ENCODE results near the gene CAMTA1. TPM values are rescaled to one million over a fixed set of nuclear protein-coding genes. Genes with fewer than 3 reads are reported as not detected.

The CAMTA1 gene
- total RNA-seq, 6 donors from 2014 or later = 38.8 to 74.0 (median 46.1) TPM

DNA sequence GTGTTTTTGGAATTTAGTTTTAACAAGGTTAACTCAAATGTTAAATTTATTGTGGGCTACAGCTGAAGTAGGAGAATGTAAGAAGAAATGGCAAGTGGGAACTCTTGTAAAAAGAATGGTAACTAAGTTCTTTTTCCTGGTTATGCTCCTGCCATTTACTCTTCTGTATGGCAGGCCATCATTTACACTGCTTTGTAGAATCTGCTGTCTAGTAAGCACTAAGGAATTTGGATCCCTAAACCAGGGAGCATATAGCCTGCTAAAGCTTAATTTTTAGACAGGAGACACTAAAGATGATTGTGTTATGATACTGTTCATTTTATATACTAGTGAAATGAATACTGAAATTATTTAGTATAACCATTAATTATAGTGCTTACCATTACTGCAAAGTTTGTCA is 85.3 kb downstream of the CAMTA1 start:
- no peak for DNase-seq
- no peak overlapping the region for H3K27ac ChIP-seq

GRCh38 chr1:6871300-6871972 is 86.2 kb downstream of the CAMTA1 start:
- no peak for DNase-seq
- Histone ChIP-seq H3K9me3 (no peaks in the 10 kb centered on the region), H3K27ac (no peak overlapping the region), H3K27me3 (no peaks in the 10 kb centered on the region), H3K4me3 (no peak overlapping the region), H3K4me1 (peaks cover 0 to 15% (median 2%) of the 10 kb centered on the region in 4 donors), H3K36me3 (peaks cover 0 to 7% (median 1%) of the 10 kb centered on the region in 4 donors)
- no peak for ATAC-seq (ENCODE audit: low FRiP score in 2 of 2)
- 96 to 98% methylated on average over 3 of the region's 3 CpGs for WGBS, 2 donors
- TF ChIP-seq EP300 (IDR thresholded peaks at IDR 0.05) (no peak), CTCF (IDR thresholded peaks at IDR 0.05) (no peak), POLR2A (IDR thresholded peaks at IDR 0.05) (no peak), POLR2AphosphoS5 (IDR thresholded peaks at IDR 0.05) (no peak)

More for the DNA sequence above, 85.3 kb downstream of the CAMTA1 start:
- no peak for TF ChIP-seq CTCF (IDR thresholded peaks at IDR 0.05)
- no peak for TF ChIP-seq POLR2AphosphoS5 (IDR thresholded peaks at IDR 0.05)
- TF ChIP-seq EP300 (IDR thresholded peaks at IDR 0.05) = no peak
- TF ChIP-seq POLR2A (IDR thresholded peaks at IDR 0.05) = no peak
- Histone ChIP-seq H3K27me3 (no peaks in the 10 kb centered on the region), H3K4me1 (peaks cover 0 to 15% (median 2%) of the 10 kb centered on the region in 4 donors), H3K9me3 (no peaks in the 10 kb centered on the region), H3K4me3 (no peak overlapping the region), H3K36me3 (peaks cover 0 to 7% (median 1%) of the 10 kb centered on the region in 4 donors)
- no peak for ATAC-seq (ENCODE audit: low FRiP score in 2 of 2)

GRCh38 chr1:6872573-6873261 is 87.5 kb downstream of the CAMTA1 start:
- TF ChIP-seq EP300 (IDR thresholded peaks at IDR 0.05) = no peak
- no peak for TF ChIP-seq POLR2A (IDR thresholded peaks at IDR 0.05)
- no peak for TF ChIP-seq POLR2AphosphoS5 (IDR thresholded peaks at IDR 0.05)
- TF ChIP-seq CTCF (IDR thresholded peaks at IDR 0.05) = no peak
- Histone ChIP-seq H3K9me3 (no peaks in the 10 kb centered on the region), H3K36me3 (peaks cover 0 to 13% (median 1%) of the 10 kb centered on the region in 4 donors), H3K27ac (no peak overlapping the region), H3K4me3 (no peak overlapping the region), H3K27me3 (no peaks in the 10 kb centered on the region), H3K4me1 (peaks cover 0 to 15% (median 2%) of the 10 kb centered on the region in 4 donors)
- WGBS, 2 donors = 94 to 95% methylated on average over 5 of the region's 5 CpGs
- ATAC-seq (ENCODE audit: low FRiP score in 2 of 2) (no peak), DNase-seq (no peak)

DNA sequence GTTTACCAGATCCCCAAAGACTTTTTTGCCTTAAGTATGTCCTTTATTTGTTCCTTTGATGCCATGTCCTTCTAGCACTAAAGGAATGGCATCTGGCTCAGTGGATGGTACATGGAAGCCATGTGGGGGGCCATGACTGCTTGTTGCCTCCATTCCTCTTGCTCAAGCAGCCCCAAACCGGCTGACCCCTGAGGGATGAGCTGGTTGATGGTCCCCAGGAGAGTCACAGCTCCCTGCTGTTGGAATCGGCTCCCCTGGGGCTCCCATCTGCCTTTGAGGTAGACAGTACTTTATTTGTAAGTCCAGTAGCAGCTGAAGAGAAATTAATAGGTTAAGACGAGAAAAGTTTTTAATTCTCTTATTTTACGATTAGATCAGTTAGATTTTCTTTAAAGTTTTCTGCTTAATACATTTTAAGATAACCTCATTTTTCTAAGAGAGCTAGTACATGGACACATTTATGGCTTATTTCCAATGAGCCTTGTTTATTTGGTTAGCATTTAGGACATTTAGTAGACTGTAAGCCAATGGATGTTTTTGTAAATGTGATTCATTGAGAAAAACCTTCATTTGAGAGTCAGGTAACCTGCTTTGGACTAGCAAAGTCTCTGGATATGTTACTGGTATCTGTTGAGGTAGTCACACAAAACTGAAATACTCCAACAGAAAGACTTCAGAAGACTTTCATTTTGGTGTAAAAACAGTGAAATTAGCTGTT is 88.2 kb downstream of the CAMTA1 start:
- Histone ChIP-seq H3K4me3 (no peak overlapping the region), H3K4me1 (peaks cover 0 to 14% (median 0%) of the 10 kb centered on the region in 4 donors), H3K36me3 (peaks cover 0 to 13% (median 1%) of the 10 kb centered on the region in 4 donors), H3K27ac (no peak overlapping the region), H3K27me3 (no peaks in the 10 kb centered on the region), H3K9me3 (no peaks in the 10 kb centered on the region)
- no peak for TF ChIP-seq CTCF (IDR thresholded peaks at IDR 0.05)
- no peak for TF ChIP-seq POLR2AphosphoS5 (IDR thresholded peaks at IDR 0.05)
- no peak for TF ChIP-seq POLR2A (IDR thresholded peaks at IDR 0.05)
- TF ChIP-seq EP300 (IDR thresholded peaks at IDR 0.05) = no peak
- DNase-seq = no peak
- no peak for ATAC-seq (ENCODE audit: low FRiP score in 2 of 2)
- 77 to 91% methylated on average over 4 of the region's 4 CpGs for WGBS, 2 donors

Data from upper lobe of left lung (tissue), 6 donors.